HG03039 (cell line): ENCODE results near the gene SP100.
"Not testable (repeated sequence)": the region's sequence is repeated elsewhere in the genome, so short reads cannot be mapped to it uniquely, and the experiment has no call there.

Experiments
- ATAC-seq: cut with Tn5 transposase; IDR thresholded peaks from one replicate; pipeline ENCODE4 v1.9.1; 2021; ENCODE audit warnings: mild to moderate bottlenecking, moderate library complexity; ENCODE audit not compliant: unreplicated experiment

The SP100 gene

DNA sequence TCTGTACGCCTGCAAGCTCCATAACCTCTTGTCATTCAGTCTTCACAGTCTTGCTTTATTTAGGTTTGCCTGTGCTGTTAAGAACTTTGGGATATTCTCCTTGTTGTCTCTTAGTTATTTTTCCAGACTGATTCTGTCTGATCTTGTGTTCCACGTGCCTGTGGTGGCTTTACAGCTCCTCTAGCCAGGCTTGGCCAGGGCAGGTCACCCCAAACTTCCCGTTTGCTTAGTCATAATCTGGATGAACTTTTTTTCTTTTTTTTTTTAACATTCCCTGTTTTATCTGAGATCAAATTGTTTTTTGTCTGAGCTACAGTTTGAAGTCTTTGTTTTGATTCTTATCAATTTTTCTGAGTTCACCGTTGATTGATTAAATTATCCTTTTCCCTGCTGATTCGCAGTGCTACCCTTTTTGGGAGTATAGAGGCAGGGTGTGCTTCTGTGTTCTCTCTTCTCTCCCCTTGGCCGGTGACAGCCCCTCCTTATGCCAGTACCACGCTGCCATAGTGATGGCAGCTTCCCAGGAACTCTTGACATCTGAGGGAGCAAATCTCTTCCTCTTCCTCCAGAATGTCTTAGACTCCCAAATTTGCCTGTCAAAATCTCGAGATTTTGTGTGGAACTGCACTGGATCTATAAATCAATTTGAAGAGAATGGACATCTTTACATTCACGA is 2.5 kb downstream of the SP100 start:
- ATAC-seq = no peak

DNA sequence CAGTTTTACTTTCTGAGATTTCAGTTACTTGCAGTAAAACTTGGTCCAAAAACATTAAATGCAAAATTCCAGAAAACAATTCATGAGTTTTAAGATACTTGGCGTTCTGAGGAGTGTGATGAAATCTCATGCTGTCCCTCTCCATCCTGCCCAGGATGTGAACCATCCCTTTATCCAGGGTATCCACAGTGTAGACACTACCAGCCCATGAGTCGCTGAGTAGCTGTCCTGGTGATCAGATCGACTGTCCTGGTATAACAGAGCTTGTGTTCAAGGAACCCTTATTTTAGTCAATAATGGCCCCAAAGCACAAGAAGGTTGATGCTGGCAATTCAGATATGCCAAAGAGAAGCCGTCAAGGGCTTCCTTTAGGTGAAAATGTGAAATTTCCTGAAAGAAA is 3.2 kb downstream of the SP100 start:
- no peak for ATAC-seq

DNA sequence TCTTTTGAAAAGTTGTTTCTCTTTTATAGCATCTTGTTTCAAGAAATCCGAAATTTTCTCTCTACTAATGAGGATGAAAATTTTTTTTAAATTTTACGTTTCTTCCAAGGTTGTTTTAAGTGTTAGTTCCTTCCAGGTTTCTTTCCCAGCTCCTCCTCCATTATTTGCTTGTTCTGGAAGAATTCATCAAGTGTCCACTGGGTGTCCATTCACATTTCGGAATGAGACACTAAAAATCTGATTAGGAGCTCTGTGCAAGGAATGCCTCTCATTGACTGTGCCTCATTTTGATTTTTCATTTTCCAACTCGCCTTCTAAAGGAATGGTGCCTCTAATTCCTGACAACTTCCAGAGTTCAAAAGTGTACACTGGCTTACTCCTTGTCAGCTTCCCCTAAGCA is 6.1 kb downstream of the SP100 start:
- no peak for ATAC-seq

- ATAC-seq = no peak
Measured at GRCh38 chr2:230423851-230424458, 8.0 kb downstream of the SP100 start.

- no peak for ATAC-seq
Measured at GRCh38 chr2:230425377-230425776, 9.4 kb downstream of the SP100 start.

- ATAC-seq = no peak
Measured at GRCh38 chr2:230429513-230429912, 13.5 kb downstream of the SP100 start.

DNA sequence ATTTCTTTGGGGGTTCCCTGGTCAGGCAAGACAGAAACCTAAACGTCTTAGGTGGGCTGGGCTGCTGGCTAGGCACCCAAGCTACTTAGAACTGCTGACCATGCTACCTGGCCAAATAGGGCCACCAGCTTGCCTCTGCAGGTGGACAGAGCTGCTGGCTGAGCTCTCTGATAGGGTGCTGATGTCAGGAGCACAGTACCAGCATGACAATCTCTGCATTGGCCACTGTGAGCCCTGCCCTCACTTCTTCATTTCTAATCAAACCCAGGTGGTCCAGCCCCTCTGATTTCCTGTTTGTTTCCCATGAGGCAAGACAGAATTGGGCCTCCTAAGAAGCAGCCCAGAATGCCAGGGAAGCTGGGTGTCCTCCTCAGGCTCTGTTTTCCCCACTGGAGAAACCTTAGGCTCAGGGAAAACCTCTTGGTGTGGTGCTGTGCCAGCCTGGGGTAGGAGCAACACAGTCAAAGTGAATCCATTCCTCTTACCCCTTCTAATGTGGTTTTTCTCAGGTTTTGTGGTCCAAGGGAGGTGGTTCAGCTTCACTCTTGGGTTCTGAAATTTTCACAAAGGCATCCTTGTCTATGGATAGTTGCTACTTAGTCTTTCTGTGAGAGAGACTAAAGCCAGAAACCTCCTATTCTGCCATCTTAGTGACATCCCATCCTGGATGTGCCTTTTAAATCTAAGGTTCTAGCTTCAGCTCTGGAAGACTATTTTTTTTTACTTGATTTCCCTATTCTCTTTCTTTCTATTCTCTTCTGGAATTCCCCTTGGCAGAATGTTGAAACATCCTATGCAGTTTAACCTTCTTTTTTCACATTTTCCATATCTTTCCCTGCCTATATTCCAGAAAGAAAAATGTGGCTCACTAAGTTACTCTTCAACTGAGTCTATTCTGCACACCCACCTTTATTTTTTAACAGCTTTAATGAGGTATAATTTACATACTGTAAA is 15.2 kb downstream of the SP100 start:
- ATAC-seq = no peak

DNA sequence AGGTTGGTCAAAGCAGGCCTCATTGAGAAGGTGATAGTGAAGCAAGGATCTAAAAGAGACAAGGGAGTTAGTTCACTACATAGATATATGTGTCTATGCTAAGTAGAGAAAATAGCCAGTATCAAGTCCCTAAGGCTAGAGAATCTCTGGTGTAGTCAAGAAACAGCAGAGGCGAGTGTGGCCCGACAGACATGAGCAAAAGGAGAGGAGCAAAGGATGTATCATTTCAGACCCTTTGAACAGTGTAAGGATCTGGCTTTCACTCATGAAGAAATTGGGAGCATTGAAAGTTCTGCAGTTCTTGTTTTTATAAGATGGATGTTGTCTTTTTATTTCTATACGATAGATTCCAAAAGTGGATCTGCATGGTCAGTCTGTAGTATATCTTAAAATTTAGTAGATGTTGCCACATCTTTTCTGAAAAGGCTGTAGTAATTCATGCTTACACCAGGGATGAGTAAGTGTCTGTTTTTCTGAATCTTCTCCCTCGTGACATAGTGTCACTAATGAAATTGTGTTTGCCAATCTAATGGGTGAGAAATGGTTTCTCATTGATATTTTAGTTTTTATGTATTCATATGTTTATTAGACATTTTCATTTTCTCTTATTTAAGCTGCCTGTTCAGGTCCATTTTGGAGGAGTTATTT is 18.8 kb downstream of the SP100 start:
- ATAC-seq = no peak

DNA sequence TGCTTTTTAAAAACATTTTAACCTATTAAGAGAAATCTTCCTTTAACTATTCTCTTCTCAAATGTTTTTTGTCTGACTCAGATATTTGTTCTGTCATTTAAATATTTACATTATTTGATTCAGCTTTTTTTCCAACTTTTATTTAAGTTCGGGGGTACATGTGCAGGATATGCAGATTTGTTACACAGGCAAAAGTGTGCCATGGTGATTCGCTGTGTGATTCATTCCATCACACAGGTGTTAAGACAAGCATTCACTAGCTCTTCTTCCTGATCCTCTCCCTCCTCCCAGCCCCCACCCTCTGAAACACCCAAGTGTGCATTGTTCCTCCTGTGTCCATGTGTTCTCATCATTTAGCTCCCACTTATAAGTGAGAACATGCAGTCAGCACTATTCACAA is 19.4 kb downstream of the SP100 start:
- ATAC-seq = no peak

DNA sequence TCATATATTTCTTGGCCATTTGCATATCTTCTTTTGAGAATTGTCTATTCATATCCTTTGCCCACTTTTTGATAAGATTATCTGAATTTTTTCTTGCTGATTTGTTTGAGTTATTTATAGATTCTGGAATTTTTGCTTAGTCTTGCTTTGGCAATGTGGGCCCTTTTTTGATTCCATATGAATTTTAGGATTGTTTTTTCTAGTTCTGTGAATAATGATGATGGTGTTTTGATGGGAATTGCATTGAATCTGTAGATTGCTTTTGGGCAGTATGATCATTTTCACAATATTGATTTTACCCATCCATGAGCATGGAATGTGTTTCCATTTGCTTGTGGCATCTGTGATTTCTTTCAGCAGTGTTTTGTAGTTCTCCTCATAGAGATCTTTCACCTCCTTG is 23.1 kb downstream of the SP100 start:
- ATAC-seq = not testable (repeated sequence)

- no peak for ATAC-seq
Measured at GRCh38 chr2:230439590-230439989, 23.6 kb downstream of the SP100 start.

DNA sequence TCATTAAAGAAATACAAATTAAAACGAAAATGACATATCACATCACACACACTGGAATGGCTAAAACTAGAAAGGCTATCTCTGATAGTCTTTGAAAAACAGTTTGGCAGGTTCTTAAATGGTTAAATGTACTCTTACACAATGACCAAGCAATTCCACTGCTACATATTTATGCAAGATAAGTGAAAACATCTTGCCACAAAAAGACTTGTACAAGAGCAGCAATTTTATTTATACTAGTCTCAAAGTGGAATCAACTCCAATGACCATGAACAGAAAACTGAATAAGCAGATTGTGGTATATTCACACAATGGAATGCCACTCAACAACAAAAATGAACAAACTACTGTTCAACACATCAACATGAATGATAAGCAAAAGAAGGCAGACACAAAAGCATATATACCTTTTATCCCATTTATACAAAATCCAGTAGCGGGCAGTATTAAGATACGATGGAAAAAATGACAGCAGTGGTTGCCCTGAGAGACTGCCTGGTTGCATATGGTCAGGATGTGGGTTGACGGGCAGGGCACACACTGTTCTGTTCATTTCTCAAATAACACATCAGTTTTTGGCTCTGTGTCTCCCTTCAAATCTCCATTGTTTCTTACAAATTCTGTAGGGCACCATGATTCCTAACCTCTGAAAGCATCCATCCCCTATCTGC is 25.4 kb downstream of the SP100 start:
- ATAC-seq = no peak

DNA sequence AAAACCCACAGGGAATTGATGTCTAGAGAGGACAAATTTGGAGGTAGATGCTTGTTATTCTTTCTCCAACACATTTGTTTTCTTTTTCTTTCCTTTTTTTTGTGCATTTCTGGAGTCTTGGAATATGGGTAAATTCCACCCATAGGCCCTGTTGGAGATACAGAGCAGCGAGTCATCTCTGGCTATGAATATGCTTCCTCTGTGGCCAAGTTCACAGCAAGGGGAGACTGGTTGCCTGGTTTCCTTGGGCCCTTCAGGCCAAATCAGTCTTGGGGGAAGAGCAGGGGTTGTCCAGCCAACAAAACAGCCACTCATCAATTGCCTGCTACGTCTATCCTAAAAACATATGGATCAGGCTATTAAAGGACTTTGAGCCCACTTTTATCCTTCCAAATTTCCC is 27.5 kb downstream of the SP100 start:
- ATAC-seq = no peak

DNA sequence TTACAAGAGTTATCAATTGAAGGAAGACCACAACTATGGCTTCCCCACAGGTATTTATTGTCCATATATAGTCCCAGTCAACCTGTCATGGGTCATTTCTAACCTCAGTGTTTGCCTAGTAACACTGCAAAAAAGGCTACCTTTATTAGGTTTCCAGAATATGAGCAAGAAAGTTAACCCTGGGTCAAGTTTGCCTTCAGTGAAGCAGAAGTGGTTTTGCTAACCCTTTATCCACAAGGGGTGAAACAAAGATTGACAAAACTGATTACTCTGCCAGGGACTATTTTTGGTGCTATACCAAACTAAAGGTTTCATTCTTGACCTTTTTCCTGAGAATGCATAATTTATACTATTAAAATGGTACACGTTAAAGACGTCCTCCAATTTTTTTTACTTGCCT is 28.8 kb downstream of the SP100 start:
- ATAC-seq = no peak

- ATAC-seq = no peak
Measured at GRCh38 chr2:230447036-230447435, 31.0 kb downstream of the SP100 start.

DNA sequence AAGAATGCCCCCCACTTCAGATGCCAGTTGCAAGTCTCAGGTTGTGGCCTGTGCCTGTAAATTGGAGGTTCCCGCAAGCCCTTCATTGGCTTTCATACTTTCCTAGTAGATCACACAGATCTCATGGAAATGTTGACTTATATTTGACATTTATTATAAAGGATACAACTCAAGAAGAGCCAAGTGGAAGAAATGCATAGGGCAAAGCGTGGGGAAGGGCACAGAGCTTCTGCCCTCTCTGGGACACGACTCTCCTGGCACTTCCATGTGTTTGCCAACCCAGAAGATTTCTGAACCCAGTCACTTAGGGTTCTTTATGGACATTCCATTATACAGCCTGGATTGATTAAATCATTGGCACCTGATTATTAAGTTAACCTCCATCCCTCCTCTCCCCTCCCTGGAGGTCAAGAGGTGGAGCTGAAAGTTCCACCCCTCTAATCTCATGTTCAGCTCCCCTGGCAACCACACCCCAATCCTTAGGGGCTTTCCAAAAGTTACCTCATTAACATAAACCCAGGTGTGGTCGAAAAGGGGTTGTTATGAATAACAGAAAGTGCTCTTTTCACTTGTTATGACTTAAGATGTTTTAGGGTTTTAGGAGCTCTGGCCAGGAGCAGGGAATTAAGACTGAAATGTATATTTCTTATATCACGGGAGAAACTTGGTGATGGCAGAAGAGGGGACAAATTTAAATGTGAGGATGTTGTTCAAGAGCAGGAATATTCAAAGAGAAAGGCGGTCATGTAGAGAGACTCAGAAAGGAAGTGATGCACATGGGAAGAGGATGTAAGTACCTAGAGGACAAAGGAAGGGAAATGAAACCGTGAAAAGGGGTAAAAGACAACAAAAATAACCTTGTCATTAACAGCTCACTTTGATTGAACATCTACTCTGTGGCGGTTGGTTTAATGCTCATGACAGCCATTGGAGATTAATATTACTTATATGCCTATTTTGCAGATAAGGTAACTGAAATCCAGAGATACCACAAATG is 31.8 kb downstream of the SP100 start:
- peak; percentile 69 for ATAC-seq

- no peak for ATAC-seq
Measured at GRCh38 chr2:230449901-230450467, 34.0 kb downstream of the SP100 start.

GRCh38 chr2:230453006-230453405 is 37.0 kb downstream of the SP100 start:
- no peak for ATAC-seq

DNA sequence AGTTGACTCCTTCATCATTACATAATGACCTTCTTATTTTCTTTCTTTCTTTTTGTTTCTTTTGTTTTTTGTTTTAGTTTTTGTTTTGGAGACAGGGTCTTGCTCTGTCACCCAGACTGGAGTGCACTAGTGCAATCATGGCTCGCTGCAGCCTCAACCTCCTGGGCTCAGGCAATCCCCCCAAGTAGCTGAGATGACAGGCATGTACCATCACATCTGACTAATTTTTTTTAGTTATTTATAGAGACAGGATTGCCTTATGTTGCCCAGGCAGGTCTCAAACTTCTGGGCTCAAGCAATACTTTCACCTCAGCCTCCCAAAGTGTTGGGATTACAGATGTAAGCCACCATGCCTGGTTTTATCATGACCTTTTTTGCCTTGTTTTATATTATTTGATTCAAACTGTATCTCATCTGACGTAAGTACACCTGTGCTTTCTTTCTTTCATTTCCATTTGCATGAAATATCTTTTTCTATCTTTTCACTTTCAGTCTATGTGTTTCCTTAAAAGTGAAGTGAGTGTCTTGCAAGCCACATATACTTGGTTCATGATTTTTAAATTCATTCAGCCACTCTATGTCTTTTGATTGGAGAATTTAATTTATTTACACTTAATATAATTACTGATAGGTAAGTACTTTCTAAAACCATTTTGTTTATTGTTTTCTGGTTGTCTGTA is 39.1 kb downstream of the SP100 start:
- no peak for ATAC-seq
